GM21786 (cell line): Measurements from ENCODE around the gene EIF3M.

Experiments
- ATAC-seq: cut with Tn5 transposase; IDR thresholded peaks from one replicate; pipeline ENCODE4 v1.9.1; 2021; ENCODE audit not compliant: unreplicated experiment

The EIF3M gene

DNA sequence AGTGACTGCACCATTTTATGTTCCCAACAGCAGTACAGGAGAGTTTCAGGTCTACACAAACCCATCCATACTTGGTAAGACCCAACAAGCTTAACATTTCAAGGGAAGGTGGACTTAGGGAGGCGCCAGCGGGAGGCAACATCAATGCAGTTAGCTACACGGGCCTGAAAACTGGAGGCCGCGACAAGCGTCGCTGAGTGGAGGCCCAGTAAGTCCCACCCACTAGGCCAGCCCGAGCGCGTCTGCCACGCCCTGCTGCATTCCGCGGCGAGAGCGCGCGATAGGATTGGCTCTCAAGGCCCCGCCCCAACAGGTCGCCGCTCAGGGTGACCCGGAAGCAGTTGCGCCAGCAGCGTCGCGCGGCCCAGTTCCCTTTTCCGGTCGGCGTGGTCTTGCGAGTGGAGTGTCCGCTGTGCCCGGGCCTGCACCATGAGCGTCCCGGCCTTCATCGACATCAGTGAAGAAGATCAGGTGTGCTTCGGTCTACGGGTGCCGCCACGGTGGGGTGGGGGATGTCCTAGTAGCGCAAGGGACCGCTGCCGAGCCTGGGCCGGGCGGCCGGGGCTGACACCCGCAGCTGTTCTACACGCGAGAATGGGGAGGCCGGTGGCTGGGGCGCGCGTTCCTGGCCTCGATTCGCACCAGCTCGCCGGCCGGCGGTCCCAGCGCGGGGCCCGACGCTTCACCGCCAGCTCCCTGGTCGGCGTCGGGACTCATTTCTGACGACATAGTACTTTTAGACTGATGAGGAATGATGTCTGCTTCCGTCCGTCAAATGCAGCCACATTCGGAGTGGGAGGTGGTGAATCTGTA is at the start of gene EIF3M:
EIF3M (plus strand) TSS at position 373 of the 813 bp plus-strand sequence; CDS start at position 430, 57 bp downstream.
- peak; percentile 98 for ATAC-seq

DNA sequence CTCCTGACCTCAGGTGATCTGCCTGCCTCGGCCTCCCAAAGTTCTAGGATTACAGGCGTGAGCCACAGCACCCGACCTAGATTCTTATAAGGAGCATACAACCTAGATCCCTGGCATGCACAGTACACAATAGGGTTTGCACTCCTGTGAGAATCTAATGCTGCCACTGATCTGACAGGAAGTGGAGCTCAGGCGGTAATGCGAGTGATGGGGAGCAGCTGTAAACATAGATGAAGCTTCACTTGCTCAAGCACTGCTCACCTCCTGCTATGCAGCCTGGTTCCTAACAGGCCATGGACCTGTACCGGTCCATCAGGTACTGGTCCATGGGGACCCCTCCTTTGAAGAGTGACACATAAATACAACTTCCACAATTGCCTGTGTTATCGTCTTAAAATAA is 44.8 kb upstream of the EIF3M start:
- no peak for ATAC-seq

- no peak for ATAC-seq
These were observed 33.9 kb upstream of the EIF3M start for GRCh38 chr11:32549611-32550187.

GRCh38 chr11:32550207-32550606 is 33.4 kb upstream of the EIF3M start:
- no peak for ATAC-seq

DNA sequence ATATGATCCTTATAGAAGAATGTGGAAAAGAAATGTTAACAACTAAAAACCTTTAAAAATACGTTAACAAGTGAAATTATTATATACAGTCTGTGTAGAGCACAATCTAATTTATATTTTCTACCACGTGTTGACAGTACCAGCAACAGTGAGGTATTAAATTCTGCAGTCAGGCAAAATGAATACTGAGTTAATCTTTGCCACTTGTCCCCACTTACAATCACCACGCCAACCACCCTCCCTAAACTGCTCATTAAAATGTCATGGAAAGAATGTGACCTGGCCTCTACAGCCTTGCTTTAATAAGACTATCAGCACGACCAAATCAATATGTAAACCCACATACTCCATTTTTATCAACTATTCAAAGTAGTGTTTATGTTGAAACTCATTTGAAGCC is 28.5 kb upstream of the EIF3M start:
- no peak for ATAC-seq

DNA sequence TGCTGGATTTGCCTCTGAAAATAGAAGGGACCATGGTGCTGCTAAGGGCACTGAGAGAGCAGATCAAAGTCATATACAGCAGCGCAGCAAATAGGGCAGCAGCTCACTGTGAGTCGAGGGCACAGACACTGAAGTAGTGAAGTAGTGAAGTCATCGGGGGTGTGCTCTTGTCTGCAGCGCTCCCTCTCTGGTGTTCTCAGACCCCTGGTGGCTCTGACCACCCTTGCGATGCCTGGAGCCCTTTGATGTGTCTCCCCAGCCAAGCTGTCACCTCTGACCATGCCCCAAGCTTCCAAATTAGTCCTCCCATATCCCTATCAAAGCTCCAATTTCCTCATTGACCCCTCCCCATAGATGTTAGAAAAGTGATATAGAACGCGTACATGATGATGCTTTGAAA is 27.7 kb upstream of the EIF3M start:
- ATAC-seq, result no peak

GRCh38 chr11:32561835-32562234 is 21.8 kb upstream of the EIF3M start:
- ATAC-seq, result no peak

- no peak for ATAC-seq
These were observed 20.6 kb upstream of the EIF3M start for GRCh38 chr11:32562839-32563599.

GRCh38 chr11:32563600-32563959 is 20.1 kb upstream of the EIF3M start:
- no peak for ATAC-seq

DNA sequence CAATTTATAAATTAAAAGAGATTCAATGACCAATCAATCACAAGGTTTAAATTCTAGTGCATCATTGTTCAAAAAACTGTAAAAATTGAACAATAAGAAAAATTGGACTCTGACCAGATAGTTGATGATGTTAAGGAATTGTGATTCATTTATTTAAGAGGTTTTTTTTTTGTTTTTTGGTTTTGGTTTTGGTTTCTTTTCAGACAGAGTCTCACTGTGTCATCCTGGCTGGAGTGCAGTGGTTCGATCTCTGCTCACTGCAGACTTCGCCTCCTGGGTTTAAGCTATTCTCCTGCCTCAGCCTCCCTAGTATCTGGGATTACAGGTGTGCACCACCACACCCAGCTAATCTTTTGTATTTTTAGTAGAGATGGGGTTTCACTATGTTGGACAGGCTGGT is 17.1 kb upstream of the EIF3M start:
- no peak for ATAC-seq

GRCh38 chr11:32567154-32567553 is 16.5 kb upstream of the EIF3M start:
- no peak for ATAC-seq

DNA sequence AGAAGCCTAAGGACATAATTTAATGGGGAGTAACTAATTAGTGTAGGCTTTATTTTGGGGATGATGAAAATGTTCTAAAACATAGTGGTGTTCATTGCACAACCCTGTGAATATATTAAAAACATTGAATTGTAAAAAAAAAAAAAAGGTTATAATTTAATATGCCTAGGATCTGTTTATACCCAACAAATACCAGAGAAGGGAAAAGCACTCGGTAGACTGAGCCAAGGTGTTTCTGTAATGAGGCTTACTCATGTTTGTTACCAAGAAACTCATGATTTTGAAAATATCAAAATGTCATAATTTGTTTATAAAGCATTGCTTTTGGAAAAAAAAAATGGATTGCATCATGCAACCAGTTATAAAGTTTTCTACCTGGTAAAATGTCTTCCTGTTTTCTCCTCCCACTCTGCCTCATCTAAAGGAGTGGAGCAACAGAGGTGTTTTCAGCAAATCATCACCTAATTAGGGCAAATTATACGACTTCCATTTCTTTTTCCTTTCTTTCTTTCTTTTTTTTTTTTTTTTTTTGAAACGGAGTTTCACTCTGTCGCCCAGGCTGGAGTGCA is 14.2 kb upstream of the EIF3M start:
- ATAC-seq, result no peak

DNA sequence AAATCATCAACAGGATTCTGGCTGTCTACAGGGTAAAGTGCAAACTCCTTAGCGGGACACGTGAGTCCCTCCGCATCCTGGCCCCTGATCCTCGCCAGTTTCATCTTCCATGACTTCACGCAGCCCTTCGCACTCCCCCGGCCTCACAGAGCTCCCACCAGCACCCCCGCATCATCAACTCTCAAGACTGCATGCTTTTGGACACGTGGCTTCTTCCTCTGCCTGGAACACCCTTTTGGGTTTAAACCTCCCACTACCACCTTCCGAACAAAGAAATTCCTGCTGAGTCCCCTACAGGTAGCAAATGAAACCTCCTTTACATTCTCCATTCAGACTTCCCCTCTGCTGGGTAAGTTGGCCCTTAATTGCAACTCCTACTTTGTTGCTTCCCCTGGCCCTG is 12.6 kb upstream of the EIF3M start:
- ATAC-seq, result no peak

DNA sequence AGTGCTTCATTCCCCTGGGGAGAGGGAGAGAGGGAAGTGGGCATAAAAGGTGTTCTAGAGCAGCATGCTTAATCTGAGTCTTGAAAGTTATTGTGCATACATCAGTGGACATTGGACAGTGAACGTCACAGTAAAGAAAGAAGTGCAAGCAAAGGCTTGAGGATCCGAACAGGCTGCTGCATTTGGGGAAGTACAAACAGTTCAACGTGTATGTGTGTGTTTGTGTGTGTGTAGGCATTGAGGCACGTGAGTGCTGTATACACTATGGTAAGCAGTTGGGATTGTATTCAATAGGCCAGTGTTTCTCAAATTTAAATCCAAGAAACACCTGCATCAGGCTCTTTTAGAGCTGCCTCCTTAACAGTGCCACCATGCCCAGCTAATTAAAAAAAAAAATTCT is 10.4 kb upstream of the EIF3M start:
- no peak for ATAC-seq

DNA sequence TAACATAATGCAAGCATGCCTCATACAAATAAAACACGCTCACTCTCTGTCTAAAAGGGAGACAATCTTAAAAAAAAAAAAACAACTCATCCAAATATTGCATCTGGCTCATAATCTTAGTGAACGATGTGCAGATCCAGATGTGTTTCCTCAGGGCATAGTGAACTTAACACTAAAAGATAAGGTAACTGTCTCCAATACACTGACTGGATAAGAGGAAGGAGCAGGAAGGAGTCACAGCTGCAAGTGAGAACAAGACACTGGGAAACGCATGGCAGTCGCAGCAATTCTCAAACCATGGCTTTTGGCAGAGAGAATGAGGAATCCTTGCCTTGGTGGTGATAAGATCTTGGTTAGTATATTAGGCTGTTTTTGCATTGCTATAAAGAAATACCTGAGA is 9.2 kb upstream of the EIF3M start:
- no peak for ATAC-seq

- no peak for ATAC-seq
These were observed 8.6 kb upstream of the EIF3M start for GRCh38 chr11:32575070-32575469.

GRCh38 chr11:32576456-32576855 is 7.2 kb upstream of the EIF3M start:
- ATAC-seq, result no peak

GRCh38 chr11:32580967-32581366 is 2.7 kb upstream of the EIF3M start:
- no peak for ATAC-seq

DNA sequence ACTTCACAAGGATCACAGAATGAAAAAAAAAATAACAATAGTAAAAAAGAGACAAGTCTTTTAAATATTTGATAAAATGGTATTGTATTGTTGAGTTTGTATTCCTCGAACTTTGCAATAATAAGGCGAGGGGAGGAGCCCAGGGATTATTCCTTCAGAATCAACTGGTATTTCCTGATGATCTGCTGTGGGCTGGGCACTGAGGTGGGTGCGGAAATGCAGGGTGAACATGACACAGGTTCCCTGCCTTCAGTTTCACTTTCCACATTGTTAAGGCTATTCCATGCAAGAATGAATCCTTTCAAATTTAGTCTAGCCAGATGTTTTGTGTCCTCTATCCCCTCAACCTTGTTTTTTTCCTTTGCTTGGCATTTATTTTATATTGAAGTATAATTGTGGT is 2.1 kb upstream of the EIF3M start:
- no peak for ATAC-seq

GRCh38 chr11:32584921-32585320 is 1.3 kb downstream of the EIF3M start:
- no peak for ATAC-seq

DNA sequence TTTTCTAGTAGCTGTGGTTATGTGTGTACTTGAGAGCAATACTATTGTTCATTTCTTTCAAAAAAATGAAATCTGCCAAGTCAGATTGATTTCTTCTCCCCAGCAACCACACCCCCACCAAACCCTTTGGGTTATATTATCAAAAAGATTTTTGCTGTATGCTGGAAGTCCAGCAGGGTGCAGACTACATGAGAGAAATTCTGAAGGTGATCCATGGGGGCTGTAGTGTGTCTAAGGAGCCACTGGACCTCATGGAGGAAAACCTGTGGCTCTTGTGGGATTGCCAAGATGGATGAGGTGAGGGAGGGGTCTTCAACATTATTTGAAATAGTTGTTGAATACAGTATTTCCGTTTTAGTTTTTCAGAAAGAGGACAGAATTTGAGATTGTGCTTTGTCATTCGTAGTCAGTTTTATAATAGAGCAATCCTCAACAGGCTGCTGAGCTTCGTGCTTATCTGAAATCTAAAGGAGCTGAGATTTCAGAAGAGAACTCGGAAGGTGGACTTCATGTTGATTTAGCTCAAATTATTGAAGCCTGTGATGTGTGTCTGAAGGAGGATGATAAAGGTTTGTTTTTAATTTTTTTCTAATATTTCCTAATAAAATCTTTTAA is 3.1 kb downstream of the EIF3M start:
- ATAC-seq, result no peak
